Activated CD8-positive, alpha-beta T cell treated with anti-CD3 and anti-CD28 coated beads, Interleukin-2, amount 10 ng/mL, durations not matched to agents 7 days and 5 days (primary cell): ENCODE data around the gene GOLGA5. TPM values are rescaled to one million over a fixed set of nuclear protein-coding genes. Genes with fewer than 3 reads are reported as not detected.
"Not testable (repeated sequence)": the region's sequence is repeated elsewhere in the genome, so short reads cannot be mapped to it uniquely, and the experiment has no call there.

Experiments
- ATAC-seq: fragments of 150-1000 bp; cut with Tn5 transposase; one replicate; pipeline ENCODE4 v1.10.0; 2021; ENCODE audit warnings: moderate library complexity
- CTCF ChIA-PET: fragments of 350-600 bp; sonication (Branson Sonifier 250); formaldehyde crosslinking; loops from one replicate; lab custom pipeline; 2021; ENCODE audit warnings: antibody characterized with exemption; lab: Charles Lee
- POLR2A ChIA-PET: fragments of 350-600 bp; sonication (Branson Sonifier 250); formaldehyde crosslinking; loops from one replicate; lab custom pipeline; 2021; ENCODE audit warnings: antibody characterized with exemption; lab: Charles Lee
- DNase-seq: peaks from one replicate; pipeline ENCODE4 v3.0.0-alpha.2; 2020
- H3K27ac Mint-ChIP-seq: one replicate; pipeline ENCODE4 v1.8.0; 2021; ENCODE audit warnings: mild to moderate bottlenecking, mixed read lengths
- H3K27me3 Mint-ChIP-seq: one replicate; pipeline ENCODE4 v1.8.0; 2021; ENCODE audit warnings: low read depth, mixed read lengths
- H3K36me3 Mint-ChIP-seq: one replicate; pipeline ENCODE4 v1.8.0; 2021; ENCODE audit warnings: low read depth, mixed read lengths
- H3K4me1 Mint-ChIP-seq: one replicate; pipeline ENCODE4 v1.8.0; 2021; ENCODE audit warnings: low read depth, mixed read lengths
- H3K4me3 Mint-ChIP-seq: one replicate; pipeline ENCODE4 v1.8.0; 2021; ENCODE audit warnings: mild to moderate bottlenecking, mixed read lengths
- H3K9me3 Mint-ChIP-seq: one replicate; pipeline ENCODE4 v1.8.0; 2022; ENCODE audit warnings: mixed read lengths; ENCODE audit not compliant: insufficient read depth
- total RNA-seq, 2 experiments: library from RNA; stranded (reverse); gene quantifications; one replicate each; pipeline ENCODE4 v1.2.3, GENCODE V29; 2021

The GOLGA5 gene
- total RNA-seq, 2 experiments from 2014 or later, result 15.8 to 16.1 TPM

- Mint-ChIP-seq H3K4me3 (no peak overlapping the region), H3K27me3 (no peaks in the 10 kb centered on the region), H3K4me1 (peaks cover 52% of the 10 kb centered on the region), H3K36me3 (peaks cover 40% of the 10 kb centered on the region), H3K9me3 (no peaks in the 10 kb centered on the region), H3K27ac (no peak overlapping the region)
- DNase-seq (no peak), ATAC-seq (no peak)
- ChIA-PET CTCF (interaction anchor here (0.7 to 1.6 kb wide), 2 partner anchors 18 to 1411 kb away, joined by 3 read pairs; no protein-coding TSS in a partner anchor), POLR2A (no interaction called here)
These were observed 4.0 kb downstream of the GOLGA5 start for GRCh38 chr14:92797935-92798653.

DNA sequence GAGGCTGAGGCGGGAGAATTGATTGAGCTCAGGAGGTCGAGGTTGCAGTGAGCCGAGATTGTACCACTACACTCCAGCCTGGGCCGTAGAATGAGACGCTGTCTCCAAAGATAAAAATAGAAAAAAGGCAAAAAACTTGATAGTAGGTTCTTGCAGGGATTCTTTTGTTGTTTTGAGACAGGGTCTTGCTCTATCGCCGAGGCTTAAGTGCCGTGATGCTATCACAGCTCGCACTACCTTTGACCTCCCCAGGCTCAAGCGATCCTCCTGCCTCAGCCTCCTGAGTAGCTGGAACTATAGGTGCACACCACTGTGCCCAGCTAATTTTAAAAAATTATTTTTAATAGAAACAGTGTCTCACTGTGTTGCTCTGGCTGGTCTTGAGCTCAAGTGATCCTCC, 4.7 kb downstream of the GOLGA5 start:
- CTCF ChIA-PET, result interaction anchor here (0.7 to 1.6 kb wide), 2 partner anchors 18 to 1410 kb away, joined by 3 read pairs; no protein-coding TSS in a partner anchor
- ATAC-seq (no peak), DNase-seq (no peak)
- H3K27me3 Mint-ChIP-seq, result no peaks in the 10 kb centered on the region
- H3K27ac Mint-ChIP-seq, result no peak overlapping the region
- POLR2A ChIA-PET, result no interaction called here
- peaks cover 41% of the 10 kb centered on the region for H3K36me3 Mint-ChIP-seq
- H3K9me3 Mint-ChIP-seq, result no peaks in the 10 kb centered on the region
- H3K4me3 Mint-ChIP-seq, result no peak overlapping the region
- peaks cover 45% of the 10 kb centered on the region for H3K4me1 Mint-ChIP-seq

- ChIA-PET CTCF (interaction anchor here (1.6 kb wide), 1 partner anchor 30 kb away, joined by 4 read pairs; no protein-coding TSS in a partner anchor), POLR2A (no interaction called here)
- DNase-seq (no peak), ATAC-seq (no peak)
- Mint-ChIP-seq H3K4me1 (peaks cover 41% of the 10 kb centered on the region), H3K4me3 (no peak overlapping the region), H3K9me3 (no peaks in the 10 kb centered on the region), H3K27me3 (no peaks in the 10 kb centered on the region), H3K27ac (no peak overlapping the region), H3K36me3 (peaks cover 42% of the 10 kb centered on the region)
These were observed 5.9 kb downstream of the GOLGA5 start for GRCh38 chr14:92800012-92800411.

GRCh38 chr14:92800525-92800924, 6.4 kb downstream of the GOLGA5 start:
- peaks cover 42% of the 10 kb centered on the region for H3K36me3 Mint-ChIP-seq
- no peak overlapping the region for H3K4me3 Mint-ChIP-seq
- no peak overlapping the region for H3K27ac Mint-ChIP-seq
- ChIA-PET CTCF (interaction anchor here (1.6 kb wide), 1 partner anchor 29 kb away, joined by 4 read pairs; no protein-coding TSS in a partner anchor), POLR2A (interaction anchor here (0.5 kb wide), 1 partner anchor 405 kb away, joined by 3 read pairs; no protein-coding TSS in a partner anchor)
- DNase-seq (no peak), ATAC-seq (no peak)
- no peaks in the 10 kb centered on the region for H3K9me3 Mint-ChIP-seq
- peaks cover 36% of the 10 kb centered on the region for H3K4me1 Mint-ChIP-seq
- no peaks in the 10 kb centered on the region for H3K27me3 Mint-ChIP-seq

DNA sequence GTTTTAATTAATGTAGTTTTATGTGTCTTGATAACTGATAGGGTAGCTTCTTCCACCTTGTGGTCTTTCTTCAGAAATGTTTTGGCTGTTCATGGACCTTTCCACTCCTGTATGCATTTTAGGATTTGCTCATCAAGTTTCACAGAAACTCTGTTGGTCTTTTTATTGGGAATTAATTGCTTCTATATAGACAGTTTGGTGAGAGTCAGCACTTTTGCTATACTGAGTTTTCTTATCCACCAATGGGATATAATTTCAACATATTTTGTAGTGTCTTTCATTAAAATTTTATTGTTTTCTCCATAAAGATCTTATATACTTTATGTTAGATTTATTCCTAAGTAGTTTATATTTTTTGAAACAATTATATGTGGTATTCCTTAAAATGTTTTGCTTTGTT, 7.8 kb downstream of the GOLGA5 start:
- peaks cover 27% of the 10 kb centered on the region for H3K4me1 Mint-ChIP-seq
- no peaks in the 10 kb centered on the region for H3K27me3 Mint-ChIP-seq
- DNase-seq (no peak), ATAC-seq (no peak)
- peaks cover 49% of the 10 kb centered on the region for H3K36me3 Mint-ChIP-seq
- no peaks in the 10 kb centered on the region for H3K9me3 Mint-ChIP-seq
- H3K27ac Mint-ChIP-seq, result no peak overlapping the region
- H3K4me3 Mint-ChIP-seq, result no peak overlapping the region
- CTCF ChIA-PET, result no interaction called here
- POLR2A ChIA-PET, result no interaction called here

GRCh38 chr14:92802678-92803077, 8.6 kb downstream of the GOLGA5 start:
- Mint-ChIP-seq H3K9me3 (no peaks in the 10 kb centered on the region), H3K27me3 (no peaks in the 10 kb centered on the region), H3K36me3 (peaks cover 47% of the 10 kb centered on the region), H3K27ac (no peak overlapping the region), H3K4me3 (no peak overlapping the region), H3K4me1 (peaks cover 24% of the 10 kb centered on the region)
- ChIA-PET CTCF (no interaction called here), POLR2A (no interaction called here)
- ATAC-seq (no peak), DNase-seq (no peak)

GRCh38 chr14:92813201-92813600, 19.1 kb downstream of the GOLGA5 start:
- DNase-seq, result no peak
- H3K27me3 Mint-ChIP-seq, result no peaks in the 10 kb centered on the region
- CTCF ChIA-PET, result no interaction called here
- H3K4me1 Mint-ChIP-seq, result no peaks in the 10 kb centered on the region
- H3K4me3 Mint-ChIP-seq, result no peak overlapping the region
- H3K36me3 Mint-ChIP-seq, result peaks cover 22% of the 10 kb centered on the region
- no peaks in the 10 kb centered on the region for H3K9me3 Mint-ChIP-seq
- no peak for ATAC-seq
- H3K27ac Mint-ChIP-seq, result no peak overlapping the region
- POLR2A ChIA-PET, result no interaction called here

DNA sequence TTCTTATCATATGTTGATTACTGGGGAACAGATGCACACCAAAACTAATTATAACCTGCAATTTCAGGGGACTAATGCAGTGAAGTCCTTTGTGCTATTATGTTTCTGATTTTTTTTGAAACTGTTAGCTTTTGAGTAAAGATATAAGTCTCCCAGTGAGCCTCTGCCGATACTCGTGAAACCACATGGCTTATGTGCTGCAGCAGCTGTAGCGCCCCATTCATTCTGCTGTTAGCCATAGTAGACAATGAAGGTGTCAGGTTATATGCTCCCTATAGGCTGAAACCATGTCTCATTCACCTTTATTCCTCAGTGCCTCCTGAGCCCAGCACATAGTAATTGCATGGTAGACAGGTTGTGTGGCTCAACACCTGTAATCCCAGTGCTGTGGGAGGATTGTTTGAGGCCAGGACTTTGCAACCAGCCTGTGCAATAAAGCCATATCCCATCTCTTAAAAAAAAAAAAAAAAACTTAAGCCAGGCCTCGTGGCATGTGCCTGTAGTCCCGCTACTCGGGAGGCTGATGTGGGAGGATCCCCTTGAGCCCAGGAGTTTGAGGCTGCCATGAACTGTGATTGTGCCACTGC, 25.0 kb downstream of the GOLGA5 start:
- H3K27me3 Mint-ChIP-seq, result no peaks in the 10 kb centered on the region
- no peak overlapping the region for H3K4me3 Mint-ChIP-seq
- ChIA-PET CTCF (no interaction called here), POLR2A (no interaction called here)
- ATAC-seq, result no peak
- peaks cover 51% of the 10 kb centered on the region for H3K36me3 Mint-ChIP-seq
- DNase-seq, result no peak
- H3K4me1 Mint-ChIP-seq, result no peaks in the 10 kb centered on the region
- H3K9me3 Mint-ChIP-seq, result no peaks in the 10 kb centered on the region
- H3K27ac Mint-ChIP-seq, result no peak overlapping the region

DNA sequence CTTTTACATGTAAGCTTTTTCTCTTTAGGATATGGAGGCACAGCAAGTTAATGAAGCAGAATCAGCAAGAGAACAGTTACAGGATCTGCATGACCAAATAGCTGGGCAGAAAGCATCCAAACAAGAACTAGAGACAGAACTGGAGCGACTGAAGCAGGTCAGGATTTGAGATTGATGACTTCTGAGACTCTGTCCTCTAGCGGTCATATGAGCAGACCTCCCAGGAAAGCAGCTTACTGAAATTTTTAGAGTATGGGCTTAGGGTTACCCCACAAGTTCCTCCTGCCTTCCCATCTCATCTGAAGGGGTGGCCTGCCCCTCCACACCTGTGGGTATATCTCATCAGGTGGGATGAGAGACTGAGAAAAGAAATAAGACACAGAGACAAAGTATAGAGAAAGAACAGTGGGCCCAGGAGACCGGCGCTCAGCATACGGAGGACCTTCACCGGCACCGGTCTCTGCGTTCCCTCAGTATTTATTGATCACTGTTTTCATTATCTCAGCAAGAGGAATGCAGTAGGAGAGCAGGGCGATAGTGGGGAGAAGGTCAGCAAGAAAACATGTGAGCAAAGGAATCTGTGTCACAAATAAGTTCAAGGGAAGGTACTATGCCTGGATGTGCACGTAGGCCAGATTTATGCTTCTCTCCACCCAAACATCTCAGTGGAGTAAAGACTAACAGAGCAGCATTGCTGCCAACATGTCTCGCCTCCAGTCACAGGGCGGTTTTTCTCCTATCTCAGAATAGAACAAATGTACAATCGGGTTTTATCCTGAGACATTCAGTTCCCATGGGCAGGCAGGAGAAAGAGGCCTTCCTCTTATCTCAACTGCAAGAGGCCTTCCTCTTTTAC, 25.8 kb downstream of the GOLGA5 start:
- H3K4me1 Mint-ChIP-seq, H3K4me3 Mint-ChIP-seq, DNase-seq, ATAC-seq, CTCF ChIA-PET, H3K27me3 Mint-ChIP-seq, H3K9me3 Mint-ChIP-seq, H3K27ac Mint-ChIP-seq: not testable (repeated sequence)
- H3K36me3 Mint-ChIP-seq, result peaks cover 57% of the 10 kb centered on the region
- POLR2A ChIA-PET, result interaction anchor here (0.6 kb wide), 1 partner anchor 735 kb away, joined by 3 read pairs; no protein-coding TSS in a partner anchor

DNA sequence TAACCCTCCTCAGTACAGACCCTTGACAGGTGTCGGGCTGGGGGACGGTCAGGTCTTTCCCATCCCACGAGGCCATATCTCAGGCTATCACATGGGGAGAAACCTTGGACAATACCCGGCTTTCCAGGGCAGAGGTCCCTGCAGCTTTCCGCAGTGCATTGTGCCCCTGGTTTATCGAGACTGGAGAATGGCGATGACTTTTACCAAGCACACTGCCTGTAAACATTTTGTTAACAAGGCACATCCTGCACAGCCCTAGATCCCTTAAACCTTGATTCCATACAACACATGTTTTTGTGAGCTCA, 26.4 kb downstream of the GOLGA5 start:
- DNase-seq, POLR2A ChIA-PET, H3K4me1 Mint-ChIP-seq, ATAC-seq, H3K9me3 Mint-ChIP-seq, H3K27me3 Mint-ChIP-seq, H3K4me3 Mint-ChIP-seq, H3K27ac Mint-ChIP-seq, CTCF ChIA-PET: not testable (repeated sequence)
- H3K36me3 Mint-ChIP-seq, result peaks cover 53% of the 10 kb centered on the region

DNA sequence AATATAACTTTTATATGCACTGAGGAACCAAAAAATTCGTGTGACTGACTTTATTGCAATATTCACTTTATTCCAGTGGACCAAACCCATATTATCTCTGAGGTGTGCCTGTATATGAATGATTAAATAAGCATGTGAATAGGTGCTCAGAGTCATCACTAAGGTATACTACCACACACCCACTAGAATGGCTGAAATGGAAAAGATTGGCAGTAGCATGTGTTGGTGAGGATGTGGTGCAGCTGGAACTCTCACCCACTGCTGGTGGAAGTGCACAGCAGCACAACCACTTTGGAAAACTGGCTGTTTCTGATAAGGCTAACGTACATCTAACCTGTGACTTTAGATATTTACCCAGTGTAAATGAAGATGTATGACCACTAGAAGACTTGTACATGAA, 36.8 kb downstream of the GOLGA5 start:
- no peak for ATAC-seq
- Mint-ChIP-seq H3K4me3 (no peak overlapping the region), H3K4me1 (no peaks in the 10 kb centered on the region), H3K27ac (no peak overlapping the region), H3K36me3 (peaks cover 44% of the 10 kb centered on the region), H3K27me3 (no peaks in the 10 kb centered on the region), H3K9me3 (no peaks in the 10 kb centered on the region)
- POLR2A ChIA-PET, result no interaction called here
- no peak for DNase-seq
- CTCF ChIA-PET, result no interaction called here
